Measurements from ENCODE around the gene SNAPC4.

The SNAPC4 gene

GRCh38 chr9:136443087-136443486 lies 43.1 kb upstream of the SNAPC4 start:
- Histone ChIP-seq H3K4me2 (ENCODE audit: low read length) (no peak overlapping the region), H3K27me3 (ENCODE audit: control insufficient read depth, low read length) (no peaks in the 10 kb centered on the region), H3K9me3 (ENCODE audit: control insufficient read depth, insufficient read depth, low read length) (no peaks in the 10 kb centered on the region), H3K4me3 (ENCODE audit: low read length) (no peak overlapping the region), H3K4me1 (ENCODE audit: control insufficient read depth, low read length) (peaks cover 9% of the 10 kb centered on the region), H3K27ac (ENCODE audit: low read depth, low read length) (no peak overlapping the region), H3K9me2 (replicated peaks; ENCODE audit: control insufficient read depth, low read length) (no peaks in the 10 kb centered on the region), H3K79me2 (ENCODE audit: control insufficient read depth, low read length) (peaks cover 14% of the 10 kb centered on the region), H3K36me3 (ENCODE audit: control insufficient read depth, low read length) (peaks cover 64% of the 10 kb centered on the region), H3F3A (ENCODE audit: control insufficient read depth, insufficient read depth) (peaks cover 9% of the 10 kb centered on the region; the same call in 1 of the 2 replicates), H4K20me1 (ENCODE audit: control insufficient read depth, insufficient read depth, low read depth, low read length) (0 out of 2 replicates have a peak, but pooled peaks cover 2% of the 10 kb centered on the region)
- TF ChIP-seq CTCF (IDR thresholded peaks at IDR 0.05; ENCODE audit: low read depth, low read length, poor library complexity, severe bottlenecking) (no peak), EZH2phosphoT487 (IDR thresholded peaks at IDR 0.05; ENCODE audit: borderline replicate concordance, low read length) (no peak)

GRCh38 chr9:136442265-136442664 lies 42.3 kb upstream of the SNAPC4 start:
- H3K4me2 ChIP-seq (ENCODE audit: low read length), result no peak overlapping the region
- H3K4me3 ChIP-seq (ENCODE audit: low read length), result no peak overlapping the region
- peaks cover 9% of the 10 kb centered on the region; the same call in 1 of the 2 replicates for H3F3A ChIP-seq (ENCODE audit: control insufficient read depth, insufficient read depth)
- no peaks in the 10 kb centered on the region for H3K9me3 ChIP-seq (ENCODE audit: control insufficient read depth, insufficient read depth, low read length)
- H3K4me1 ChIP-seq (ENCODE audit: control insufficient read depth, low read length), result peaks cover 17% of the 10 kb centered on the region
- H3K79me2 ChIP-seq (ENCODE audit: control insufficient read depth, low read length), result peaks cover 23% of the 10 kb centered on the region
- H4K20me1 ChIP-seq (ENCODE audit: control insufficient read depth, insufficient read depth, low read depth, low read length), result peaks cover 9% of the 10 kb centered on the region; the same call in 1 of the 2 replicates
- no peaks in the 10 kb centered on the region for H3K27me3 ChIP-seq (ENCODE audit: control insufficient read depth, low read length)
- no peak for TF ChIP-seq EZH2phosphoT487 (IDR thresholded peaks at IDR 0.05; ENCODE audit: borderline replicate concordance, low read length)
- no peak for TF ChIP-seq CTCF (IDR thresholded peaks at IDR 0.05; ENCODE audit: low read depth, low read length, poor library complexity, severe bottlenecking)
- H3K27ac ChIP-seq (ENCODE audit: low read depth, low read length), result no peak overlapping the region
- peaks cover 56% of the 10 kb centered on the region for H3K36me3 ChIP-seq (ENCODE audit: control insufficient read depth, low read length)
- H3K9me2 ChIP-seq (replicated peaks; ENCODE audit: control insufficient read depth, low read length), result no peaks in the 10 kb centered on the region

GRCh38 chr9:136441681-136442245 lies 41.8 kb upstream of the SNAPC4 start:
- no peak overlapping the region for H3K4me3 ChIP-seq (ENCODE audit: low read length)
- peaks cover 56% of the 10 kb centered on the region for H3K36me3 ChIP-seq (ENCODE audit: control insufficient read depth, low read length)
- TF ChIP-seq CTCF (IDR thresholded peaks at IDR 0.05; ENCODE audit: low read depth, low read length, poor library complexity, severe bottlenecking) (no peak), EZH2phosphoT487 (IDR thresholded peaks at IDR 0.05; ENCODE audit: borderline replicate concordance, low read length) (no peak)

More at GRCh38 chr9:136441681-136442245, 41.8 kb upstream of the SNAPC4 start:
- Histone ChIP-seq H3K4me1 (ENCODE audit: control insufficient read depth, low read length) (peaks cover 22% of the 10 kb centered on the region), H3K9me2 (replicated peaks; ENCODE audit: control insufficient read depth, low read length) (no peaks in the 10 kb centered on the region), H3K27ac (ENCODE audit: low read depth, low read length) (no peak overlapping the region), H3F3A (ENCODE audit: control insufficient read depth, insufficient read depth) (peaks cover 9% of the 10 kb centered on the region; the same call in 1 of the 2 replicates), H3K4me2 (ENCODE audit: low read length) (no peak overlapping the region), H3K79me2 (ENCODE audit: control insufficient read depth, low read length) (peaks cover 28% of the 10 kb centered on the region), H4K20me1 (ENCODE audit: control insufficient read depth, insufficient read depth, low read depth, low read length) (peaks cover 14% of the 10 kb centered on the region; the same call in 1 of the 2 replicates), H3K9me3 (ENCODE audit: control insufficient read depth, insufficient read depth, low read length) (no peaks in the 10 kb centered on the region), H3K27me3 (ENCODE audit: control insufficient read depth, low read length) (no peaks in the 10 kb centered on the region)

All from DOHH2 (cell line).